Dendritic cell treated with granulocyte-macrophage colony-stimulating factor and Interleukin-4, amounts not matched to agents 40 ng/mL and 50 ng/mL, for 4 days (primary cell): ENCODE data around the gene ZNF208.
A peak's percentile ranks its signal among the peaks of the same experiment; 100 is the strongest.
"Not testable (repeated sequence)": the region's sequence is repeated elsewhere in the genome, so short reads cannot be mapped to it uniquely, and the experiment has no call there.

Experiments
- H3K27ac Mint-ChIP-seq: one replicate; pipeline ENCODE4 v1.8.0; 2022; ENCODE audit warnings: mild to moderate bottlenecking, mixed read lengths
- H3K27me3 Mint-ChIP-seq: one replicate; pipeline ENCODE4 v1.8.0; 2022; ENCODE audit warnings: mild to moderate bottlenecking, mixed read lengths
- H3K36me3 Mint-ChIP-seq: one replicate; pipeline ENCODE4 v1.8.0; 2022; ENCODE audit warnings: low read depth, mixed read lengths
- H3K4me1 Mint-ChIP-seq: one replicate; pipeline ENCODE4 v1.8.0; 2022; ENCODE audit warnings: low read depth, mixed read lengths
- H3K4me3 Mint-ChIP-seq: one replicate; pipeline ENCODE4 v1.8.0; 2022; ENCODE audit warnings: mild to moderate bottlenecking, moderate library complexity, mixed read lengths
- H3K9me3 Mint-ChIP-seq: one replicate; pipeline ENCODE4 v1.8.0; 2022; ENCODE audit warnings: mixed read lengths
- intact Hi-C: fragments of 100-400 bp; cut with micrococcal nuclease; formaldehyde crosslinking; loops from one replicate; pipeline ENCODE4 v1.15.0; 2022

ZNF208 gene

DNA sequence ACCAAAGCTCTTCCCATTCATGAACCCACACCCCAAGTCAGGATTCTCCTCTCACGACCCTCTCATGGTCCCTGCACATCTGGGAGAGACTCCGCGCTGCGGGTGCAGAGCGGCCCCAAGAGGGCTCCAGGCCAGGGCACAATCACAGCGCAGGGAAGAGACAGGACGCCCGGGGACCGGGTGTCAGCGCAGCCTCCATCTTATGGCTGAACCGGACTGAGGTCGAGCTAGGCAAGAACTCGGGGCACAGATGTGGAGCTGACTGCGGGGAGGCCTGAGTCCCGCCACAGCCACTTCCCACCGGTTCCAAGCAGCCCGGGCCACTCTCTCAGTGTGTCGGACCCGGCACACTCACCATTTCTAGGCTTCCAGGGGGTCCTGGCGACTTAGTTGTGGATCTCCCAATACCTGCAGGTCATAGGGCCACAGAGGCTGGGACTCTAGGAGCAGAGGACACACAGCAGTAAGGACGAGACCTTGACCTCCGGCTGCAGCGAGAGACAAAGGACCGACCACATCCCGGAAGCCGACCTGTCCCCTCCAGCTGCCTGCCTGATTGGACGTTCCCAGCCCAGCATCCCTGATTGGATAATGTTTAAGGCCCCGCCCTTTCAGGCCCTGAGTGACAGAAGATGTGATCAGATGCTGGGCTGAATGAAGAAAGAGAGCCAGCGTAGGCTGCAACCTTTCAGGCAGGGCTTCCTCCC is at the start of gene ZNF208:
Gene ZNF208 (minus strand): TSS at position 507 of the 707 bp plus-strand sequence. CDS start 149 bp downstream, at position 358.
- Mint-ChIP-seq H3K4me3 (peak within 1 kb of the TSS; percentile 73), H3K9me3 (peaks cover 77% of the 10 kb centered on the region)
- H3K36me3 Mint-ChIP-seq, intact Hi-C loops, H3K27ac Mint-ChIP-seq, H3K27me3 Mint-ChIP-seq, H3K4me1 Mint-ChIP-seq: not testable (repeated sequence)

DNA sequence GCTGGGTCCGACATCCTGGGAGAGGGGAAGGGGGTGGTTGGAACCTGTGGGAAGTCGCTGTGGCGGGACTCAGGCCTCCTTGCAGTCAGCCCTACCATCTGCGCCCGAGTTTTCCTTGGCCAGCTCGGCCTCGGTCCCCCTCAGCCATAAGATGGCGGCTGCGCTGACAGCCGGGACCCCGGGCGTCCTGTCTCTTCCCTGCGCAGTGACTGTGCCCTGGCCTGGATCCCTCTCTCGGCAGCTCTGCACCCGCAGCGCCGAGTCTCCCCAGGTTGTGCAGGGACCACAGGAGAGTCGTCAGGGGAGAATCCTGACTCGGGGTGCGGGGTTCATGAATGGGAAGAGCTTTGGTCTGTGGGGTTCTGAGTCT is 41.9 kb upstream of the ZNF208 start:
- no peaks in the 10 kb centered on the region for H3K27me3 Mint-ChIP-seq
- peak overlapping the region; percentile 92 for H3K4me3 Mint-ChIP-seq
- peak overlapping the region; percentile 85 for H3K27ac Mint-ChIP-seq
- intact Hi-C loops: no loop called here
- peaks cover 10% of the 10 kb centered on the region for H3K4me1 Mint-ChIP-seq
- H3K36me3 Mint-ChIP-seq: peaks cover 17% of the 10 kb centered on the region
- H3K9me3 Mint-ChIP-seq: peaks cover 37% of the 10 kb centered on the region

DNA sequence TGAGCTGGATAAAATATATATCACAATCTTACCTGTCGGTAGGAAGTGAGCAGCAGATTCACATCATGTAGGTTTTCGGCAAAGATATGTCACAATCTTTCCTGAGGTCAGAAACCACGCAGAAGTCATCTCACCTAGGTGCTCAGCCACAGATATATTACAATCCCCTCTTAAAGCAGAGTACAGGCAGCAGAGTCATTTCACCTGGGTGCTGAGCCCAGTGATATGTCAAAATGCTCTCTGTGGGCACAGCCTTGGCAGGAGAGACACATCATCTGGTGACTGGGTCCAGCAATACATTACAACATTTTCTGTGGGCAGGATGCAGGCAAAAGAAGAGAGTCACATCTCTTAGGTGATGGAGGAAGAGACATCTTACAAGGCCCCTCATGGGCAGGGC is 30.4 kb upstream of the ZNF208 start:
- H3K27me3 Mint-ChIP-seq, H3K27ac Mint-ChIP-seq, H3K4me3 Mint-ChIP-seq, intact Hi-C loops, H3K36me3 Mint-ChIP-seq, H3K4me1 Mint-ChIP-seq: not testable (repeated sequence)
- H3K9me3 Mint-ChIP-seq: peaks cover 95% of the 10 kb centered on the region

DNA sequence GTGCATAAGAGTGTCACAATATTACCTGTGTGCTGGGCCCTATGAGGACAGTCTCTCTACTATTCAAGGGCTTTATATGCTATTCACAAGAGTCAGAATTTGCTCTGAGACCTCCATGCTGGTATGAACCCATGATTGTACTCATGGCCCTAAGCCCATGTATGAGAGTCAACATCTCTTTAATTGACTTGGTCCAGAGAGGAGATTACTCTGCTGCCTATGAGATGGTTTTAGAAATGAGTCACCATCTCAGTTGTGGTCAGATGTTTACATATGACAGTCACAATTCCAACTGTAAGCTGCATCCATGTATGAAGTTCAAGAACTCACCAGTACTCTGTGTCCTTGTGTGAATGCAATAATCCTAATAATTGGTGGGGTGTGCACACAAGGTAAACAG is 19.9 kb upstream of the ZNF208 start:
- intact Hi-C loops: no loop called here
- Mint-ChIP-seq H3K27me3 (no peaks in the 10 kb centered on the region), H3K36me3 (no peaks in the 10 kb centered on the region), H3K27ac (no peak overlapping the region), H3K9me3 (peaks cover 83% of the 10 kb centered on the region), H3K4me1 (no peaks in the 10 kb centered on the region), H3K4me3 (no peak overlapping the region)

DNA sequence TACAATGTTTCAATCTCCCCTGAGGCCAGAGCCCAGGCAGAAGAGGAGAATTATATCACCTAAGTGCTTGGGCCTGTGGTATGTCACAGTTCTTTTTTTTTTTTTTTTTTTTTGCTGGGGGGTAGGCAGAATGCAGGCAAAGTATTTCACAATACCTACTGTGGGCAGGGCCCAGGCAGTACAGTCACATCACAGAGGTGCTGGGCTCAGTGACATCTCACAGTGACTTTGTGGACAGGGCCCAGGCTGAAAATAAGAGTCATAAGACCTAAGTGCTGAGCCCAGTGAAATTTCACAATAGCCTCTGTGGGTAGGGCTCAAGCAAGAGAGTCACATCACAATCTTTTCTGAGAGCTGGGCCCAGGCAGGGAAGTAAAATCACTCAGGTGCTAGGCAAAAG is 15.9 kb upstream of the ZNF208 start:
- Mint-ChIP-seq H3K36me3 (no peaks in the 10 kb centered on the region), H3K9me3 (peaks cover 85% of the 10 kb centered on the region), H3K4me1 (no peaks in the 10 kb centered on the region), H3K27ac (no peak overlapping the region), H3K27me3 (no peaks in the 10 kb centered on the region), H3K4me3 (no peak overlapping the region)
- intact Hi-C loops: no loop called here

DNA sequence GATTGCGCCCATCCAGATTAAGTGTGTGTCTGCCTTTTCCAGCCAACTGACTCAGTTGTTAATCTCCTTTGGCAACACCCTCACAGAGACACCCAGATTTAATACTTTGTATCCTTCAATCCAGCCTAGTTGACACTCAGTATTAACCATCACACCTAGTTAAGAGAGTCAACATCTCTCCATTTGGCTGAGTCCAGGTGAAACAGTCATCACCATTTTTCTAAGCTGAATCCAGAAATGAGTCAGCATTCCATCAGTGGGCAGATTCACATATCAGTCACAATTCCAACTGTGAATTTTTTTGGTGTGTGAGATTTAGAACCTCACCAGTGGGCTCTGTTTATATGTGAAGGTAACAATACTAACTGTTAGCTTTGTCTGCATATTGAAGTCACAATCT is 14.8 kb upstream of the ZNF208 start:
- H3K27ac Mint-ChIP-seq, H3K36me3 Mint-ChIP-seq, H3K4me1 Mint-ChIP-seq, intact Hi-C loops, H3K4me3 Mint-ChIP-seq, H3K27me3 Mint-ChIP-seq: not testable (repeated sequence)
- peaks cover 91% of the 10 kb centered on the region for H3K9me3 Mint-ChIP-seq

DNA sequence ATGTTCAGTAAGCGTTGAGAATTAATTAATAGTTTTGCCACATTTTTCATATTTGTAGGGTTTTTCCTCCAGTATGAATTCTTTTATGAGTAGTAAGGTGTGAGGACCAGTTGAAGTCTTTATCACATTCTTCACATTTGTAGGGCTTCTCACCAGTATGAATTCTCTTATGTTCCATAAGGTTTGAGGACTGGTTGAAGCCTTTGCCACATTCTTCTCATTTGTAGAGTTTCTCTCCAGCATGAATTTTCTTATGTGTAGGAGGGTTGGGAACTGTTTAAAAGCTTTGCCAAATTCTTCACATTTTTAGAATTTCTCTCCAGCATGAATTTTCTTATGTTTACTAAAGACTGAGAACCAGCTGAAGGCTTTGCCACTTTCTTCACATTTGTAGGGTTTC is 40.3 kb downstream of the ZNF208 start:
- Mint-ChIP-seq H3K4me1 (no peaks in the 10 kb centered on the region), H3K4me3 (no peak overlapping the region), H3K9me3 (peaks cover 78% of the 10 kb centered on the region), H3K36me3 (no peaks in the 10 kb centered on the region), H3K27me3 (no peaks in the 10 kb centered on the region), H3K27ac (no peak overlapping the region)
- intact Hi-C loops: no loop called here

DNA sequence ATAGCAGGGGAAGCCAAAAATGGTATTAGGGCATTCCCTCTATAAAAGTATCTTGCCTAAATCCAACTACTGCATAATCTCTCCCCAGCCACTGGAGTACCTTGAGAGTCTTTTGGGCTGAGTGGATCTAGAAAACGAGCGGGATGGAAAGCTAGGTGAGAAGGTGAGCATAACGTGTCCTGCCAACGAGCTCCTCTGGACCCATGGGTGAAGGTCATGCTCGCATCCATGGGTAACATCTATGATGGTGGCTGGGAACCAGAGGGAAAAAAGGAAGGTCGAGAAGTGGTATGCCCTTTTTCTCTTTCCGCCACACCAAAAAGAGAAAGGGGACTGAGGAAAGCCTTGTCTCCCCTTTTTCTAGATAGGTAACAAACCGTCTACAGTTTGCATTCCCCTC is 63.0 kb downstream of the ZNF208 start:
- Mint-ChIP-seq H3K9me3 (peaks cover 65% of the 10 kb centered on the region), H3K27me3 (no peaks in the 10 kb centered on the region), H3K4me3 (no peak overlapping the region), H3K36me3 (no peaks in the 10 kb centered on the region), H3K27ac (no peak overlapping the region), H3K4me1 (no peaks in the 10 kb centered on the region)
- intact Hi-C loops: no loop called here

DNA sequence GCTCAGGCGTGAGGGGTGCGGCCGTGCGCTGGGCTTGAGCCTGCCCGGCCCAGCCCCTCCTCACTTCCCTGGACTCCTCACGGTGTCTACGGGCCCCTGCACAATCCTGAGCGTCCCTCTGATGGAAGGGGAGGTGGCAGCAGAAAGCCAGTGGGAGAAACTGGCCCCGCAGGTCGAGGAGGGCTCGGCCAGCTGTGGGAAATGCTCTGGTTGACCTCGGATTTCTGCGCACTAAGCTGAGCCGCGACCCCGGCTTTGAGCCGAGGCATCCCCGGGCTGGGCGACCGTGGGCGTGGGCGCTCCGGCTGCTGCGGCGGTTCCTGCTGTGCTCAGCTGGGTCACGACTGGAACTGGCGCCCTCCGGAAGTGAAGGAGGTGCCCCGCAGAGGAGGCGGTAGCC is 70.1 kb downstream of the ZNF208 start:
- Mint-ChIP-seq H3K36me3 (no peaks in the 10 kb centered on the region), H3K4me3 (no peak overlapping the region), H3K27me3 (no peaks in the 10 kb centered on the region), H3K9me3 (peaks cover 57% of the 10 kb centered on the region), H3K27ac (no peak overlapping the region), H3K4me1 (no peaks in the 10 kb centered on the region)
- intact Hi-C loops: no loop called here

DNA sequence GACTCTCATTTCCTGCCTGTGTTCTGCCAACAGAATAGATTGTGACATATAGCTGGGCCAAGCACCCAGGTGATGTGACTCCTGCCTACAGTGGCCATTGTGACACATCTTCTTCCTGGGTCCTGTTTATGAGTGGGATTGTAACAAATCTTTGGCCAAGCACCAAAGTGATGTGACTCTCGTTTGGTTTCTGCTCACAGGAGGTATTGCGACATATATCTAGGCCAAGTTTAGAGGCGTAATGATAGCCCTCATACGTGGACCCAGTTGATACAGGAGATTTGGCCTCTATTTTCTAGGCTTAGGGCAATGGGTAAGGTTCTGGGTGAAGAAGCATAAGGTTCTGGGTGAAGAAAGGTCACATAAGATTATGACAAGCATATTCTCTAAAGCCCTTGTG is 76.2 kb downstream of the ZNF208 start:
- intact Hi-C loops: no loop called here
- Mint-ChIP-seq H3K27ac (no peak overlapping the region), H3K4me1 (no peaks in the 10 kb centered on the region), H3K9me3 (peaks cover 71% of the 10 kb centered on the region), H3K36me3 (no peaks in the 10 kb centered on the region), H3K27me3 (no peaks in the 10 kb centered on the region), H3K4me3 (no peak overlapping the region)

DNA sequence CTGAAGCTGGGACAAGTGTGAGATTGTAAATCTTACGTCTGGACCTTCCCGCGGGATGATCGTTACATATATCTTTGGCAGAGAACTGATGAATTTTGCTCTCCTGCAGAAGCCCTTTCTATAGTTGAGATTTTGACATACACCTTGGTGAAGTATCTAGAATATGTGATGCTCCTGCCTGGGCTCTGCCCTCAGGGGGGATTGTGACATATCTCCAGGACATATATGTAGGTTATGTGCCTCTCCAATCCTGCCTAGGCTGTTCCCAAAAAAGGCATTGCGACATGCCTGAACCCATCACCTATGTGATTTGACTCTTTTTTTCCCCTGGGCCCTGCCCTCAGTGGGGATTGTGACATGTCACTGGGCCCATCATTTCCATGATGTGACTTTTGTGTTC is 76.6 kb downstream of the ZNF208 start:
- Mint-ChIP-seq H3K4me3 (no peak overlapping the region), H3K4me1 (no peaks in the 10 kb centered on the region), H3K9me3 (peaks cover 75% of the 10 kb centered on the region), H3K27ac (no peak overlapping the region), H3K27me3 (no peaks in the 10 kb centered on the region), H3K36me3 (no peaks in the 10 kb centered on the region)
- intact Hi-C loops: no loop called here

DNA sequence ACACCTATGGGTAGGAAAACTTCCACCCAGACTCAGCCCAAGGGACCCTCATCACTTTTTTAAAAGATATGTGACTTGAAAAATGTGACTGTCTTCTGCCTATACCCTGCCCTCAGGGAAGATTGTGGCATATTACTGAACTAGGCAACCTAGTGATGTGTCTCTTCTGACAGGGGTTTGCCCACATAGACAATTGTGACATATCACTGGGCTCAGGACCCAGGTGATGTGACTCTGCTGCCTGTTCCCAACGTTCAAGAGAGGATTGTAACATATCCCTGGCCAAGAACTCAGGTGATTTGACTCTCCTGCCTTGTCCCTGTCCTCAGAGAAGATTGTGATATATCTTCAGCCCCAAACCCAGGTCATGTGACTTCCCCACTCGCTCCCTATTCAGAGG is 88.5 kb downstream of the ZNF208 start:
- intact Hi-C loops: no loop called here
- Mint-ChIP-seq H3K9me3 (peaks cover 87% of the 10 kb centered on the region), H3K4me3 (no peak overlapping the region), H3K36me3 (no peaks in the 10 kb centered on the region), H3K27ac (no peak overlapping the region), H3K27me3 (no peaks in the 10 kb centered on the region), H3K4me1 (no peaks in the 10 kb centered on the region)

DNA sequence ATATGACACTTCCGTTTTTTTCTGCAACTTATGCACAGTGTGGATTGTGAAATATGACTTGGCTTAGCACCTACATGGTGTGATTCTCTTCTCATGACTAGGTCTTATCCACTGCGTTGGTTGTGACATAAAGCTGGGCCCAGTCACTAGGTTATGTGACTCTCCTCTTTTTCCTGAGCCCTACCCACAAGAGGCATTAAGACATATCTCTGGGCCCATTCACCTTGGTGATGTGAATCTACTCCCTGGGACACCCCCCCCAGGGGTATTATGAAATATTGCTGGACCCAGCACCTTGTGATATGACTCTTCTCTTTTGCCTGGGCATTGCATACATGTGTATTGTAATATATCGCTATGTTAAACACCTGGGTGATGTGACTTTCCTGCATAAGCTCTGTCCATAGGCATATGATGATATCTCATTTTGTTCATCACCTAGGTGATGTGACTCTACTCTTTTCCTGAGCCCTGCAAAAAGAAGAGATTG is 89.0 kb downstream of the ZNF208 start:
- H3K4me3 Mint-ChIP-seq: no peak overlapping the region
- peaks cover 87% of the 10 kb centered on the region for H3K9me3 Mint-ChIP-seq
- H3K27ac Mint-ChIP-seq: no peak overlapping the region
- H3K36me3 Mint-ChIP-seq: no peaks in the 10 kb centered on the region
- H3K4me1 Mint-ChIP-seq: no peaks in the 10 kb centered on the region
- intact Hi-C loops: no loop called here
- H3K27me3 Mint-ChIP-seq: no peaks in the 10 kb centered on the region

DNA sequence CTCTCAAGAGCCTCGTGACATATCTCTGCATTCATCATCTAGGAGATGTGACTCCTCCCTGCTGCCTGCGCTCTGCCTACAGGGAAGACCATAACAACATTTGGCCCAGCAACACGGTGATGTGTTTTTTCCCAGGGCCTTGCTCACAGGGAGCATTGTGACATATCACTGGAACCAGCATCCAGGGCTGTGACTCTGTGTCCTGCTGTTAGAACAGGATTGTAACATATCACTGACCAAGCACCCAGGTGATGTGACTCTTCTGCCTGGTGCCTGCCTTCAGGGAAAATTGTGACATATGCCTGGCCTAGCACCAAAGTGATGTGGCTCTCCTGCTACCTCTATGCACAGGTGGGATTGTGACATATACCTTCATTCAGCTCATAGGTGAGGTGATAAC is 95.3 kb downstream of the ZNF208 start:
- Mint-ChIP-seq H3K27ac (no peak overlapping the region), H3K4me3 (no peak overlapping the region), H3K27me3 (no peaks in the 10 kb centered on the region), H3K9me3 (peaks cover 94% of the 10 kb centered on the region), H3K4me1 (no peaks in the 10 kb centered on the region), H3K36me3 (no peaks in the 10 kb centered on the region)
- intact Hi-C loops: no loop called here

DNA sequence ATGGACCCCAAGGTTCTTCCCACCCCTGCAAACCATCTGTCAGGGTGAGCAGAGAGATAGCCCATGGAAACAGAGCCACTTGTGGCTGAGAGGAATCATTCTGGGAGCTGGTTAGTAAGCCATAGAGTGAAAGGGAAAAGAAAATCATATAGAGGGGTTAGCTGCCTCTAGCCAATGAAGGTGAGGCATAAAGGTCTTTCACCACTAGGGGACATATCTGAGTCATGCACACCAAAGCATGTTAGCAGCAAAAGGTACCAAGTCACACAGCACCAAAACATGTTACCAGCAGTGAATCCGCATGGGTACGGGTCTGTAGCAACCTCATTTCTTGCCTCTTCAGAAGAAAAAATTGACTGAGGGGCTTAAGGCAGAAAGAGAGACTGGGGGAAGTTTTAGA is 98.1 kb downstream of the ZNF208 start:
- peaks cover 90% of the 10 kb centered on the region for H3K9me3 Mint-ChIP-seq
- intact Hi-C loops: no loop called here

More for the DNA sequence above, 98.1 kb downstream of the ZNF208 start:
- Mint-ChIP-seq H3K4me3 (no peak overlapping the region), H3K27me3 (no peaks in the 10 kb centered on the region), H3K27ac (no peak overlapping the region), H3K36me3 (no peaks in the 10 kb centered on the region), H3K4me1 (no peaks in the 10 kb centered on the region)
